ENCODE results near the gene ORAI3. TPM values are rescaled to one million over a fixed set of nuclear protein-coding genes. Genes with fewer than 3 reads are reported as not detected.
A peak's percentile ranks its signal among the peaks of the same experiment; 100 is the strongest.

Gene ORAI3
- total RNA-seq, 1 experiment from 2014 or later, result 9.0 TPM

DNA sequence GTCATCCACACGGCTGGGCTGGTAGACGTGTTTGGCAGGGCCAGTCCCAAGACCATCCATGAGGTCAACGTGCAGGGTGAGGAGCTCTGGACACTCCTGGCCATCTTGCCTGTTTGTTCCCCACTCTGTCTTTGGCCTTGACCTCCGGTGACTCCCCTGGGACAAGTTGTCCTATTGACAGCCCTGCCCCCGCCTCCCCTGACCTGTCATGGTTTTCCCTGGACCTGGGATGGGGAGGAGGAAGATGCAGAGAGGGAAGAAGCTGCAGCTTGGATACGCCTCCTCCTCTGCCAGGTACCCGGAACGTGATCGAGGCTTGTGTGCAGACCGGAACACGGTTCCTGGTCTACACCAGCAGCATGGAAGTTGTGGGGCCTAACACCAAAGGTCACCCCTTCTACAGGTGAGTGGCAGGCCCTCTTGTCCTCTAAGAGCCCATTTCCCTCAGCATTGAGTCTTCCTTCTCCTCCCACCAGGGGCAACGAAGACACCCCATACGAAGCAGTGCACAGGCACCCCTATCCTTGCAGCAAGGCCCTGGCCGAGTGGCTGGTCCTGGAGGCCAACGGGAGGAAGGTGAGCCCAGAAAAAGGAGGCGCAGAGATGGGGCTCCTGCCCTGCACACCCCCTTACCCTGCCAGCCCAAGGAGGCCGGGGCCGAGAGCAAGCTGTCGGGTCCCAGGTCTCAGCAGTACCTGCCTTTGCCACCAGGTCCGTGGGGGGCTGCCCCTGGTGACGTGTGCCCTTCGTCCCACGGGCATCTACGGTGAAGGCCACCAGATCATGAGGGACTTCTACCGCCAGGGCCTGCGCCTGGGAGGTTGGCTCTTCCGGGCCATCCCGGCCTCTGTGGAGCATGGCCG lies 37.5 kb downstream of the ORAI3 start:
- CTCF ChIA-PET, result interaction anchor here (0.8 to 4.0 kb wide), 19 partner anchors 8 to 882 kb away, joined by 3 to 29 read pairs (median 6); partner anchors contain the start of genes ARMC5, VKORC1 and ZNF843
- no peaks in the 10 kb centered on the region for H3K9me2 ChIP-seq (ENCODE audit: insufficient read depth)
- POLR2A ChIA-PET, result interaction anchor here (1.8 kb wide), 1 partner anchor 156 kb away, joined by 6 read pairs; no protein-coding TSS in a partner anchor
- RAD21 ChIA-PET (ENCODE audit: low non-redundant PET in 1 of 2, low total read pairs in 2 of 2, uncharacterized antibody in 2 of 2, unreplicated experiment in 2 of 2), result interaction anchor here (0.6 to 1.8 kb wide), 6 partner anchors 59 to 156 kb away, joined by 4 to 7 read pairs (median 5); partner anchors contain the start of genes VKORC1 (in 1 of the 2), ZNF646 (in 1 of the 2) and ZNF668 (in 1 of the 2)
- no peak overlapping the region for H3K4me3 ChIP-seq (replicated peaks in 1 of 2; ENCODE audit: low read depth in 1 of 2, low read length in 2 of 2)
- H3K9me3 ChIP-seq (ENCODE audit: control insufficient read depth in 1 of 2, insufficient read depth in 1 of 2, low read depth in 1 of 2, low read length in 2 of 2), result no peaks in the 10 kb centered on the region
- no peaks in the 10 kb centered on the region for H3K79me2 ChIP-seq (ENCODE audit: insufficient read depth, low read length)
- no peak for TF ChIP-seq ZNF274 (IDR thresholded peaks at IDR 0.05; ENCODE audit: low read depth, low read length)
- TF ChIP-seq, protein P1, sequence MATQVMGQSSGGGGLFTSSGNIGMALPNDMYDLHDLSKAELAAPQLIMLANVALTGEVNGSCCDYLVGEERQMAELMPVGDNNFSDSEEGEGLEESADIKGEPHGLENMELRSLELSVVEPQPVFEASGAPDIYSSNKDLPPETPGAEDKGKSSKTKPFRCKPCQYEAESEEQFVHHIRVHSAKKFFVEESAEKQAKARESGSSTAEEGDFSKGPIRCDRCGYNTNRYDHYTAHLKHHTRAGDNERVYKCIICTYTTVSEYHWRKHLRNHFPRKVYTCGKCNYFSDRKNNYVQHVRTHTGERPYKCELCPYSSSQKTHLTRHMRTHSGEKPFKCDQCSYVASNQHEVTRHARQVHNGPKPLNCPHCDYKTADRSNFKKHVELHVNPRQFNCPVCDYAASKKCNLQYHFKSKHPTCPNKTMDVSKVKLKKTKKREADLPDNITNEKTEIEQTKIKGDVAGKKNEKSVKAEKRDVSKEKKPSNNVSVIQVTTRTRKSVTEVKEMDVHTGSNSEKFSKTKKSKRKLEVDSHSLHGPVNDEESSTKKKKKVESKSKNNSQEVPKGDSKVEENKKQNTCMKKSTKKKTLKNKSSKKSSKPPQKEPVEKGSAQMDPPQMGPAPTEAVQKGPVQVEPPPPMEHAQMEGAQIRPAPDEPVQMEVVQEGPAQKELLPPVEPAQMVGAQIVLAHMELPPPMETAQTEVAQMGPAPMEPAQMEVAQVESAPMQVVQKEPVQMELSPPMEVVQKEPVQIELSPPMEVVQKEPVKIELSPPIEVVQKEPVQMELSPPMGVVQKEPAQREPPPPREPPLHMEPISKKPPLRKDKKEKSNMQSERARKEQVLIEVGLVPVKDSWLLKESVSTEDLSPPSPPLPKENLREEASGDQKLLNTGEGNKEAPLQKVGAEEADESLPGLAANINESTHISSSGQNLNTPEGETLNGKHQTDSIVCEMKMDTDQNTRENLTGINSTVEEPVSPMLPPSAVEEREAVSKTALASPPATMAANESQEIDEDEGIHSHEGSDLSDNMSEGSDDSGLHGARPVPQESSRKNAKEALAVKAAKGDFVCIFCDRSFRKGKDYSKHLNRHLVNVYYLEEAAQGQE (IDR thresholded peaks at IDR 0.05; ENCODE audit: low read depth), result no peak
- TF ChIP-seq RAD21 (IDR thresholded peaks at IDR 0.05; ENCODE audit: low read depth), result no peak
- TF ChIP-seq YY1 (IDR thresholded peaks at IDR 0.05; ENCODE audit: extremely low read depth, insufficient replicate concordance, low read depth, low read length), result no peak
- TF ChIP-seq JUND (IDR thresholded peaks at IDR 0.05), result no peak
- no peak for TF ChIP-seq POLR2AphosphoS5 (IDR thresholded peaks at IDR 0.05; ENCODE audit: low read depth, low read length)
- TF ChIP-seq POLR2A (IDR thresholded peaks at IDR 0.05; ENCODE audit: borderline replicate concordance, extremely low read depth, insufficient read depth, insufficient read length), result no peak
- TF ChIP-seq EZH2phosphoT487 (IDR thresholded peaks at IDR 0.05; ENCODE audit: borderline replicate concordance), result no peak
- no peak for TF ChIP-seq CBX3 (IDR thresholded peaks at IDR 0.05; ENCODE audit: low read depth)
- TF ChIP-seq, protein P2, sequence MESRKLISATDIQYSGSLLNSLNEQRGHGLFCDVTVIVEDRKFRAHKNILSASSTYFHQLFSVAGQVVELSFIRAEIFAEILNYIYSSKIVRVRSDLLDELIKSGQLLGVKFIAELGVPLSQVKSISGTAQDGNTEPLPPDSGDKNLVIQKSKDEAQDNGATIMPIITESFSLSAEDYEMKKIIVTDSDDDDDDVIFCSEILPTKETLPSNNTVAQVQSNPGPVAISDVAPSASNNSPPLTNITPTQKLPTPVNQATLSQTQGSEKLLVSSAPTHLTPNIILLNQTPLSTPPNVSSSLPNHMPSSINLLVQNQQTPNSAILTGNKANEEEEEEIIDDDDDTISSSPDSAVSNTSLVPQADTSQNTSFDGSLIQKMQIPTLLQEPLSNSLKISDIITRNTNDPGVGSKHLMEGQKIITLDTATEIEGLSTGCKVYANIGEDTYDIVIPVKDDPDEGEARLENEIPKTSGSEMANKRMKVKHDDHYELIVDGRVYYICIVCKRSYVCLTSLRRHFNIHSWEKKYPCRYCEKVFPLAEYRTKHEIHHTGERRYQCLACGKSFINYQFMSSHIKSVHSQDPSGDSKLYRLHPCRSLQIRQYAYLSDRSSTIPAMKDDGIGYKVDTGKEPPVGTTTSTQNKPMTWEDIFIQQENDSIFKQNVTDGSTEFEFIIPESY (IDR thresholded peaks at IDR 0.05; ENCODE audit: extremely low read depth, insufficient replicate concordance, low read length), result no peak
- TF ChIP-seq EGR1 (IDR thresholded peaks at IDR 0.05; ENCODE audit: low read depth), result no peak
- TF ChIP-seq, protein P3, sequence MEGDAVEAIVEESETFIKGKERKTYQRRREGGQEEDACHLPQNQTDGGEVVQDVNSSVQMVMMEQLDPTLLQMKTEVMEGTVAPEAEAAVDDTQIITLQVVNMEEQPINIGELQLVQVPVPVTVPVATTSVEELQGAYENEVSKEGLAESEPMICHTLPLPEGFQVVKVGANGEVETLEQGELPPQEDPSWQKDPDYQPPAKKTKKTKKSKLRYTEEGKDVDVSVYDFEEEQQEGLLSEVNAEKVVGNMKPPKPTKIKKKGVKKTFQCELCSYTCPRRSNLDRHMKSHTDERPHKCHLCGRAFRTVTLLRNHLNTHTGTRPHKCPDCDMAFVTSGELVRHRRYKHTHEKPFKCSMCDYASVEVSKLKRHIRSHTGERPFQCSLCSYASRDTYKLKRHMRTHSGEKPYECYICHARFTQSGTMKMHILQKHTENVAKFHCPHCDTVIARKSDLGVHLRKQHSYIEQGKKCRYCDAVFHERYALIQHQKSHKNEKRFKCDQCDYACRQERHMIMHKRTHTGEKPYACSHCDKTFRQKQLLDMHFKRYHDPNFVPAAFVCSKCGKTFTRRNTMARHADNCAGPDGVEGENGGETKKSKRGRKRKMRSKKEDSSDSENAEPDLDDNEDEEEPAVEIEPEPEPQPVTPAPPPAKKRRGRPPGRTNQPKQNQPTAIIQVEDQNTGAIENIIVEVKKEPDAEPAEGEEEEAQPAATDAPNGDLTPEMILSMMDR (IDR thresholded peaks at IDR 0.05 in 2 of 3, conservative IDR thresholded peaks at IDR 0.05 in 1 of 3; ENCODE audit: borderline replicate concordance in 1 of 3, insufficient read depth in 1 of 3, low read depth in 2 of 3, low read length in 2 of 3), result no peak
- H3K27ac ChIP-seq (ENCODE audit: low read depth, low read length), result peak overlapping the region; percentile 49; the same call in 1 of the 2 replicates
- H3K27me3 ChIP-seq (ENCODE audit: insufficient read depth, low read length), result no peaks in the 10 kb centered on the region
- H2AFZ ChIP-seq (ENCODE audit: low read depth, low read length, poor library complexity, severe bottlenecking), result no peak overlapping the region
- no TSS peak for BruUV-seq (replicated peaks)
- peaks cover 0 to 14% of the 10 kb centered on the region in 2 experiments; a peak in 3 of 4 replicates for H3K4me1 ChIP-seq (ENCODE audit: control insufficient read depth in 1 of 2, insufficient read depth in 2 of 2, low read length in 2 of 2)
- H3K36me3 ChIP-seq (ENCODE audit: control insufficient read depth in 1 of 2, insufficient read depth in 2 of 2, low read length in 2 of 2), result no peaks in the 10 kb centered on the region
- no peak overlapping the region for H3K9ac ChIP-seq (ENCODE audit: low read length)
- peak overlapping the region; percentile 73; the same call in 1 of the 2 replicates for H3K4me2 ChIP-seq (ENCODE audit: low read length)
- intact Hi-C loops (cut with micrococcal nuclease), result loop anchor here (10.0 kb wide), 1 partner anchor 708 kb away; no protein-coding TSS in a partner anchor
- ATAC-seq, result no peak
- H4K20me1 ChIP-seq (ENCODE audit: insufficient read depth), result no peaks in the 10 kb centered on the region
- DNase-seq (ENCODE audit: low read depth, low spot score), result no peak
